ENCODE data around the gene ATP8A1.

The ATP8A1 gene

GRCh38 chr4:42458657-42459056, 198.2 kb downstream of the ATP8A1 start:
- DNase-seq: no peak

DNA sequence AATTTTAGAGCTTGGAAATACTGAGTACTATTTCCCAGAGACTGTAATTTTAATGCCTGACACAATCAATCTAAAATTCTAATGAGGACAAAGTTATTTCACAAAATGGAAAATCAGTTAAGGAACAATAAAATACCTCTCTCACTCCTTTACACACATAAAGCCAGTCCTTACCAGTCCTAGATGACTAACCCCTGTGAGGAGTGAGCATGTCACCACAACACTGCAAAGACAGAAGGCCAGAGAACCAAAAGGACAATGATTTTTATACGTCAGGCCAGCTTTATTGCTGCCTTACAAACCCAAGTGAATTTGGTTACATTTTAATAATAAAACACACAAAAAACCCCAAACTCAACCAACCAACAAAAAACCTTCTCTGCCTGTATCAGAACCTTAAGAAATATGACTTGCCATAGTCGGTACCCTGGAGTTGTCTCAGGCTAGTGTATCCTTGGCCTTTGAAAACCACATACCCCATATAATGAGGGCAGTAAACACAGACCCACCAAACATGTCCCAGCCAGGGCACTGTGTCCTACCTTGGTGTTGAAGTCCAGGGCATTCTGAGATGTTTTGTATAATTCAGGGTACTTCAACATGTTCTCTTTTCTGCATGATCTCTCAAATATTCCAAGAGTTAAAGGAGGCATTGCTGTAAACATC, 202.0 kb downstream of the ATP8A1 start:
- no peak for DNase-seq

DNA sequence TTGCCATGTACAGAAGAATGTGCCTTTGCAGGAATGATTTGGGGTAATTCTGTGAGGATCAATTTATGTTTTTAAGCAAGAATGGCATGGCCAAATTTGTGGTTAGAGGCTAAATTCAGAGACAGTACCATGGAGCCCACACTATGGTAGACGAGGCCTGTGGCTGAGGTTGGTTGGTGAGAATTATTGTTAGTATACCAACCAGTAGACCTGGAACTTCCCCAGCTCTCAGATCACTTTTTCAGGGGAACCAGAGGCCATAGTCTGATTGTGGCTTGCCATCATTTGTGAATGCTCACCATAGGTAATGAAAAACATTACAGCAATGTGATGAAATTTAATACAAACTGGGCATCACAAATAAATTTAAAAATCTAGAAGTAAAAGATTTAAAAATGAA, 203.3 kb downstream of the ATP8A1 start:
- no peak for DNase-seq

DNA sequence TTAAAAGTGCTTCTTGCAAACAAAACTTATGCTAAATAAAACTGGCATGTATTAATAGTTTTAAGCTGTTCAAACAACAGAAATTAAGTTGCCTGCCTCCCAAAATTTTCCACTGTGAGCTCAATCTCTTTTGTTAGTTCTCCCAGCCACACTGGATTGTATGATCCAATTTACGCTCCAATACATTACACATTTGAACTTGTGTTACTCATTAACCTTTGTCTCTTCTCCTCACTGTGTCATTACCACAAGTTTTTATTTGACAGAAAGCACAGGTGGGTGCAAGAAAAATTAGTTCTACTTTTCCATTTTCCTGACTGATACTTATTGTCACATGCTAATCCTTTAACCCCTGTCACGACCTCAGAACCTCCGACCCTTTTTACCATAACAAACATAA, 204.1 kb downstream of the ATP8A1 start:
- no peak for DNase-seq

DNA sequence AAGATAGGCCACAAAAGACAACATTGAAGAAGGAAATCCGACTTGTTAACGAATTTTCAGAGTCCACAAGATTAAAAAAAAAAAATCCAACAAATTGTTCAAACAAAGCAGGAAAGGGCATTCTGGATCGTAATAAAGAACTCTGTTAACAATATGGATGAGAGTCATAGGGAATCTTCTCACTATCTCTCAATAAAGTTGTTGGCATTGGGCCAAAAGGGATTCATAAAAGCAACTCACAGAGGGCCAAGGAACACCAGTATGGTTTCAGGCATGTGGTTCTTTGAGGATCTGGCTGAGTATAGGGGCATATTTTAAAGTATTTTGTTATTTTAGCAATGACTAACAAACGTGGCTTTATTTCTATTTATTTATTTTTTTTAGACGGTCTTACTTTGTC, 210.1 kb downstream of the ATP8A1 start:
- DNase-seq: no peak

DNA sequence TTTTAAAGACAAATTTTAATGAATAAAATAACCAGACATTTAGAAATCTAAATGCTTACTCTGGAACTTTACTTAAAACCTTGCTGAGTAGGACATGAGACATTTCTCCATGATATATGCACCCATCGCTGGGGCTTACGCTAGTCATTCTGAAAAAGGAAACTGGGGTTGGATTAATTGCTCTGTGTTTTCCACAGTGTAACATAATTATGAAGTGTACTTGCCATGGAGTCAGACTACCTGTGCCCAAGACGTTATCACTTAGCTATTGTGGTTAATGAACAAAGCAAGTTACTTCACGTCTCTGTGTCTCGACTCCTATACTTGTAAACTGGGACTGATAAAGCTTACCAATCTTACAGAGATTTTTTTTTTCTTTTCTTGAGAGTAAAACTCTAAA, 211.9 kb downstream of the ATP8A1 start:
- no peak for DNase-seq

- DNase-seq: no peak
Observed at GRCh38 chr4:42442601-42443000, 214.3 kb downstream of the ATP8A1 start.

DNA sequence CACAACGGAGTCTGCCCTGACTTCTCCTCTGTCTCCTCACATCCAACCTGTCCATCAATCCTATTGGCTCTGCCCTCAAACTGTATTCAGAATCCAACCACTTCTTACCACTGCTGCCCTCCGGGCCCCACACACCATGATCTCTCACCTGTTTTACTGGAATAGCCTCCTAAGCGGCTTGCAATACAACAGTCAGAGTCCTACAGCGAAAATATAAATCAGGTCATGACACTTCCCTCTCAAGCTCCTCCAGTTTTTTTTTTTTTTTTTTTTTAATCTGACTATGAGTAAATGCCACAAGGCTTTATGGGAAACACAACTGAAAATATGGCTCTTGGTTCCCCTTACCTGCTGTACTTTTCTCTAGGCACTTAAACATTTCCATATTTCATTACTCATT, 216.8 kb downstream of the ATP8A1 start:
- DNase-seq: no peak

GRCh38 chr4:42436928-42437565, 219.9 kb downstream of the ATP8A1 start:
- DNase-seq: no peak

GRCh38 chr4:42428036-42428435, 228.9 kb downstream of the ATP8A1 start:
- DNase-seq: no peak

- no peak for DNase-seq
Observed at GRCh38 chr4:42425146-42426065, 231.5 kb downstream of the ATP8A1 start.

DNA sequence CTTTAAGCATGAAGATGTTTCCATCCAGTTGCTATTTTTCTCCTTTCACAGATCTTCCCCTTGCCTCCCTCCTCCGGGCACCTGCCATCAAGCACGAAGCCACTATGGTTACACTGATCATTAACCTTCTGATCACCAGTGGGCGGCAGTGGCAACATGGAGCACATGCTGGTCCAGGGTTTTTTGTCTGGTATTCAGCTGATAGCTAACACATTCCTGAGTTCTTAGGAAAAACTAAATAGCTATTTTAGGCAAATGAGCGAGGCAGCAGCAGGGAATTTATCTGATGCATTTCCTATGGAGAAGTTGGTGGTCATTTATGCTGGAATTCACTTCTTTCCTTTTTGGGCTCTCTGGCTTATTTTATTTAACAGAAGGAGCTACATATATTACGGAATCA, 236.8 kb downstream of the ATP8A1 start:
- DNase-seq: no peak

- no peak for DNase-seq
Observed at GRCh38 chr4:42417550-42417949, 239.4 kb downstream of the ATP8A1 start.

DNA sequence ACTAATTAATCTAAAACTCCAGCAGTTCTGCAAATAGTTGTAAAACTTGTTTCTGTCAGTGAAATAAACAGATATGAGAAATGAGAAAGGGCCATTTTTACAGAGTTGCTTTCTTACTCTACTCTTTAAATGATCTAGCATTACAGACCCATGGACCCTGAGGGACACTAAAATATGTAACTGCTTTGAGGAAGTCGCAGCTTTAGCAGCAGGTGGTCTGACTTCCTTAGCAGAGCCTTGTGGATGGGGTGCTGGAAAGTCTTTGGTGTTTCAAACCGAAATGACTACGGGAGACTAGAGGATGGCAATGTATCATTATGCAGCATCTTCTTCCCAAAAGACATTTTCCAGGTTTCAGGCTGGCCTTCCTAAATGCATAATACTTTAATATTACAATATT, 240.9 kb downstream of the ATP8A1 start:
- no peak for DNase-seq

DNA sequence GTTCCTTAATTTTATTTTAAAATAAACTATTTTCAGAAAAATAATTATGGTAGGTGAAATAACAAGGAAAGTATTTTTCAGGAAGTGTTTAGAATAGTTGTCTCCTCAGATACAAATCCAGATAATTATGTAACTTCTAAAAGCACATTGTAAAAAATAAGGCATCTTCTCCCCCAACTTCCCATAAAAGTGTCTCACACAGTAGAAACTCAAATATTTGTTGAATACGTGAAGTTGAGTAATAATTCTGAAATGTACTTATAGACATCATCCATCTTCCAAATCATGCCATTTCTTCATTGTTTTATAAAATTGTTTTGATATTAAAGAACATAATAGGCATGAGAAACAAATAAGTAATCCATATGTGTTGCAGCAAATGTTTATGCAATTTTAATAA, 241.6 kb downstream of the ATP8A1 start:
- DNase-seq: no peak

- no peak for DNase-seq
Observed at GRCh38 chr4:42412251-42412650, 244.7 kb downstream of the ATP8A1 start.

DNA sequence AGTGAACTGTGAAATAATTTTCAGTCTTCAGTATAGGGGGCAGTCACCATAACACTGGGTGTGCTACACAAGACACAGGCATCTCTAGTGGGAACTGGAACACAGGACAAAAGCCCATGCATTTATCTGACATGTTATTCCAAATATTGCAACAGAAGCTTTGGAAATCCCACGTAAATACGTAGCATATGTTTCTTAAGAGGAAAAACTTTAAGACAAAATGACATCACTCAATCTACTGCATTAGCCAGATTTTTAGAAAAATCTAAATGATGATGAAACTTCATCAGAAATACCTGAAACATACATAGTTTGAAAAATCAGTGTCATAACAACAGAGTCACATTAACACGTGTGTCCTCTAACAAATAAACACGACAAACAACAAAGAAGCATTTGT, 245.1 kb downstream of the ATP8A1 start:
- no peak for DNase-seq

DNA sequence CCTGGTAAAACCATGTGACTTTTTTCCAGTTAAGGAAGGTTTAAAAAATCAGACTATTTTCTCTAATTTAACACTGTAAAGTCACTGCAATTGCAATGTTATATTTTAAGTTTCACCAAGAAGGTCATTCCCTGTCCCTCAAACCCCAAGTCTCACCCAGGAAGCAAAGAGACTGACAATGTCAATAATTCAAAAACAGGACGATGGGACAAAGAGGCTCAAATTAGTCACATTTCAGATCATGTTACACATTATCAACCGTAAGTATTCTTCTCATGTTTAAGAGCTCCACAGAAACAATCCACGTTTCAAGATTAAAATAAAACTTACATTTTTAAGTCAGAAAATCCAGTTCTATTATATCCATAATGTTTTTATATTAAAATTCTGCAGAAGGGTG, 246.5 kb downstream of the ATP8A1 start:
- DNase-seq: no peak

DNA sequence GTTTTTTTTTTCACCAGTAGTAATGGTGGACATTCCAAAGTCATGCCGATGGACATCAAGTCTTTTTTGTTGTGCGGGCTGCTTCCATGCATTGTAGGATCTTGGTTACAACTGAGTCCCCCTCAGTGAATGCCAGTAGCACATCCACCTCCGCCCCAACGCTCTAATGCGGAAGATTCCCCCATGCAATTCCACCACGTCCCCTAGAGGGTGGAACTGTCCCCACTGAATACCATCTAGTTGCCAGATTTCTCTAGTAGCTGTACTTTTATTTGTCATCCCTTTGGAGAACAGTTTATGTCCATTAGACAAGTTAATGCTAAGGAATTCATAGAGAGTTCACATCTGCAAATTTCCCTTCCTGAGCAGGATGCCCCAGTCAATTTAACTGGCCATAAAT, 252.9 kb downstream of the ATP8A1 start:
- no peak for DNase-seq

DNA sequence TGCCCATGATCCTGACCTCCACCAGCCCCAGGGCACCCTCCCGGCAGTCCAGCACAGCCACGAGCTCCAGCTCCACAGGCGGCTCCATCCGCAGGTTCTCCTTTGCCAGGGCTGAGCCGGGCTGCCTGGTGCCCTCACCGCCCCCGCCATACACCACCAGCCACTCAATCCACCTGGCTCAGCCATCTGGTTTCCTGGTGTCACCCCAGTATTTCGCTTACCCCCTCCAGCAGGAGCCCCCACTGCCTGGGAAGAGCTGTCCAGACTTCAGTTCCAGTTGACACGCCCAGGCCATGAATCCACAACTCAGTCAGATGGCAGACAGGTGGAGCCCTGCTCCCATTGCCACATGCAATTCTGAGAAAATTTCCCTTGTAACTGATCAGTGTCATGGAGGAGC, 255.7 kb downstream of the ATP8A1 start:
- no peak for DNase-seq

DNA sequence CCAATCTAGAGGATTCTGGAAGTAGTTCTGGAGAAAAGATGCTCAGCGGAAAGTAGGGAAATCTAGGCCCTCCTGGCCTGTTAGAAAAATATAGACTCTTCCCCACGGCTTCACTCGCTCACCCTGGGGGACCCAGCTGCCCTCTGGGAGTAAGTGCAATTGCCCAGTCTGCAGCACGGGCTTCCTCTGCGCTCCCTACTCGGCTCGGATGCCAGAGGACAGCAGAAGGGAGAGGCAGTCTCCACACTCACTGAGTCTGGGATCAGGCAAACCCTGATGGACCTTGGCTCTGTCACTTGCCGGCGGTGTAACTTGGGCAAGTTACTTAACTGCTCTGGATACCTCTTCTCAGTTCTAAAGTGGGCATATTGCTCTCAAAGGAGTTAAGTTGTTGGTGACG, 257.5 kb downstream of the ATP8A1 start:
- no peak for DNase-seq

DNA sequence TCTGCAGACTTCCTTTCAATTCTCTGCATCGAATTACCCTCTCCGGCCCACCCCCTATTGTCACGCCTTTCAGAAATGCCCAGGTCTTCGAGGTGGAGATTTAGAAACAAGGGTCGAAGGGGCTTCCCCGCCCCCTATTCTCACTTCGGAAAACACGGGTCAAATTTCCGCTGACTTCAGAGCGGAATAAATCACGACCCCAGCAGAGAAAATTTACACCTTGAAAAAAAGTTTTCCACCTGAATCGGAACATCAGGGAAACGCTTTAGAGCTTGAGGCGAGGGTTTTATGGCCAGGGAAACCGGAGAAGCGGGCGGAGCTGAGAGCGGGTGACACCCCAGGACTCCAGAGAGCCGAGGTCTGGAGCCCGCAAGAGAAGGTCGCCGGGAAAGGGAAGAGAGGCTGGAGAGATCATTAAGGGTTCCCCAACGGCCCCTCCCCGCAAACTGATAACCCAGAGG, 258.0 kb downstream of the ATP8A1 start:
- peak; percentile 43 for DNase-seq

DNA sequence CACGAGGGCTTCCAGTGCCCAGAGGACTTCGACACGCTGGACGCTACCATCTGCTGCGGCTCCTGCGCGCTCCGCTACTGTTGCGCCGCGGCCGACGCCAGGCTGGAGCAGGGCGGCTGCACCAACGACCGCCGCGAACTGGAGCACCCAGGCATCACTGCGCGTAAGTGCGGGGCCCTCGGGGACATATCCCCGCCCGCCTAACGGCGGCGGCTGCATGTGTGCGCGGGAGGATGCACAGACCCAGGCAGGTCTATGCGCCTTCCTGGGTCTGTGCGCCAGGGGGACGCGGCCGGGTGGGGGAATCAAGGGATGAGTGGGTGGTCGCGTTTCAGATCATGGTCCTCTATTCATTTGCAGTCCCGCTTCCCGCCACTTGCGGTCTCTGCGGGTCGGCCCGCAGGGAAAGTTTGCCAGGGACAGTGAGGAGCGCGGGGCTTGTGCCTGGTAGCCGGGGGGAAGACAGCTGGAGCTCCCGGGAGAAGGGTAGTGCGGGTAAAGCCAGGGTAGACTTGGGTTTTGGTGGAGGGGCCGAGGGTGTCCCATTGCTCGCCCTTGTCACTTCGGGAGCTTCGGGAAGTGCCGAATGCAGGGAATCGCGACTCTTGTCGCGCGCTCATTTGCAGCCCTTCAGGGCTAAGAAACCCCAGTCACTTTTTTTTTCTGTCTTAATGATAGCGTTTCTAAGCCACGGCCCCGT, 258.6 kb downstream of the ATP8A1 start:
- DNase-seq: peak; percentile 67
